Calu3 (cell line): Measurements from ENCODE around the gene SPIRE2. TPM values are rescaled to one million over a fixed set of nuclear protein-coding genes. Genes with fewer than 3 reads are reported as not detected.
"Not testable (repeated sequence)": the region's sequence is repeated elsewhere in the genome, so short reads cannot be mapped to it uniquely, and the experiment has no call there.

Source experiments
- BruUV-seq: library from RNA; stranded (reverse); fragments of 400-500 nt; replicated peaks from 2 replicates; lab custom pipeline; 2021; lab: Mats Ljungman, UMichigan
- CTCF ChIA-PET: fragments of 300-600 bp; sonication (Branson Sonifier 250); formaldehyde crosslinking; loops from one replicate; lab custom pipeline; 2022; ENCODE audit warnings: antibody characterized with exemption; lab: Charles Lee
- DNase-seq: peaks from one replicate; pipeline ENCODE4 v3.0.0; 2022
- H3K27ac Mint-ChIP-seq: one replicate; pipeline ENCODE4 v1.8.0; 2022; ENCODE audit warnings: mixed read lengths; ENCODE audit not compliant: unreplicated experiment
- H3K27me3 Mint-ChIP-seq: one replicate; pipeline ENCODE4 v1.8.0; 2022; ENCODE audit warnings: mixed read lengths; ENCODE audit not compliant: unreplicated experiment
- H3K36me3 Mint-ChIP-seq: one replicate; pipeline ENCODE4 v1.8.0; 2022; ENCODE audit warnings: mild to moderate bottlenecking, moderate library complexity, mixed read lengths; ENCODE audit not compliant: insufficient read depth, unreplicated experiment
- H3K4me1 Mint-ChIP-seq: one replicate; pipeline ENCODE4 v1.8.0; 2022; ENCODE audit warnings: mild to moderate bottlenecking, low read depth, mixed read lengths; ENCODE audit not compliant: unreplicated experiment
- H3K4me3 Mint-ChIP-seq: one replicate; pipeline ENCODE4 v1.8.0; 2022; ENCODE audit warnings: mild to moderate bottlenecking, low read depth, moderate library complexity, mixed read lengths; ENCODE audit not compliant: unreplicated experiment
- H3K9me3 Mint-ChIP-seq: one replicate; pipeline ENCODE4 v1.8.0; 2022; ENCODE audit warnings: low read depth, mixed read lengths; ENCODE audit not compliant: unreplicated experiment
- CTCF ChIP-seq: fragments of 200-600 bp; IDR thresholded peaks from one replicate; pipeline ENCODE4 v1.8.0; 2022; ENCODE audit warnings: antibody characterized with exemption; ENCODE audit not compliant: unreplicated experiment
- intact Hi-C: fragments of 100-400 bp; cut with micrococcal nuclease; formaldehyde crosslinking; loops from one replicate; pipeline ENCODE4 v1.10.0; 2022; ENCODE audit not compliant: unreplicated experiment
- total RNA-seq: library from RNA; stranded (reverse); gene quantifications from 2 replicates; pipeline ENCODE4 v1.2.3, GENCODE V29; 2022

SPIRE2 gene
- total RNA-seq, 1 experiment from 2014 or later = 46.3 TPM

- Mint-ChIP-seq H3K4me1 (no peaks in the 10 kb centered on the region), H3K27me3 (no peaks in the 10 kb centered on the region), H3K4me3 (no peak overlapping the region), H3K36me3 (peaks cover 57% of the 10 kb centered on the region), H3K9me3 (no peaks in the 10 kb centered on the region), H3K27ac (no peak overlapping the region)
- DNase-seq = no peak
- BruUV-seq = no TSS peak
- TF ChIP-seq CTCF = no peak
- CTCF ChIA-PET = no interaction called here
- intact Hi-C loops = no loop called here
These were observed 19.8 kb upstream of the SPIRE2 start for GRCh38 chr16:89808475-89808874.

GRCh38 chr16:89811321-89811720 lies 17.0 kb upstream of the SPIRE2 start:
- no peak overlapping the region for H3K4me3 Mint-ChIP-seq
- no peaks in the 10 kb centered on the region for H3K9me3 Mint-ChIP-seq
- no TSS peak for BruUV-seq
- H3K4me1 Mint-ChIP-seq = peaks cover 9% of the 10 kb centered on the region
- TF ChIP-seq CTCF = no peak
- no peak for DNase-seq
- intact Hi-C loops = no loop called here
- H3K27me3 Mint-ChIP-seq = no peaks in the 10 kb centered on the region
- CTCF ChIA-PET = no interaction called here
- H3K27ac Mint-ChIP-seq = no peak overlapping the region
- H3K36me3 Mint-ChIP-seq = peaks cover 73% of the 10 kb centered on the region

- no TSS peak for BruUV-seq
- H3K36me3 Mint-ChIP-seq = peaks cover 63% of the 10 kb centered on the region
- H3K4me1 Mint-ChIP-seq = peaks cover 27% of the 10 kb centered on the region
- no peak for TF ChIP-seq CTCF
- H3K4me3 Mint-ChIP-seq = peak overlapping the region; percentile 85
- peaks cover 2% of the 10 kb centered on the region for H3K9me3 Mint-ChIP-seq
- no peaks in the 10 kb centered on the region for H3K27me3 Mint-ChIP-seq
- no peak overlapping the region for H3K27ac Mint-ChIP-seq
- intact Hi-C loops = loop anchor here (2.0 kb wide), 1 partner anchor 45 kb away; no protein-coding TSS in a partner anchor
- CTCF ChIA-PET = interaction anchor here (0.6 to 0.7 kb wide), 2 partner anchors 45 to 159 kb away, joined by 4 to 9 read pairs; no protein-coding TSS in a partner anchor
- peak; percentile 24 for DNase-seq
These were observed 12.5 kb upstream of the SPIRE2 start for GRCh38 chr16:89815639-89816348.

- H3K9me3 Mint-ChIP-seq, H3K27ac Mint-ChIP-seq, DNase-seq, H3K27me3 Mint-ChIP-seq, CTCF ChIA-PET, BruUV-seq, H3K4me3 Mint-ChIP-seq, intact Hi-C loops: not testable (repeated sequence)
- Mint-ChIP-seq H3K36me3 (peaks cover 49% of the 10 kb centered on the region), H3K4me1 (peaks cover 36% of the 10 kb centered on the region)
These were observed 9.3 kb upstream of the SPIRE2 start for GRCh38 chr16:89818851-89819403.

GRCh38 chr16:89819448-89819847 lies 8.8 kb upstream of the SPIRE2 start:
- H3K4me3 Mint-ChIP-seq, intact Hi-C loops, H3K27me3 Mint-ChIP-seq, H3K9me3 Mint-ChIP-seq, DNase-seq, CTCF ChIA-PET, H3K27ac Mint-ChIP-seq, BruUV-seq: not testable (repeated sequence)
- peaks cover 31% of the 10 kb centered on the region for H3K4me1 Mint-ChIP-seq
- H3K36me3 Mint-ChIP-seq = peaks cover 44% of the 10 kb centered on the region
